ENCODE data around the gene SLC6A6.
"Not testable (repeated sequence)": the region's sequence is repeated elsewhere in the genome, so short reads cannot be mapped to it uniquely, and the experiment has no call there.

Gene SLC6A6

DNA sequence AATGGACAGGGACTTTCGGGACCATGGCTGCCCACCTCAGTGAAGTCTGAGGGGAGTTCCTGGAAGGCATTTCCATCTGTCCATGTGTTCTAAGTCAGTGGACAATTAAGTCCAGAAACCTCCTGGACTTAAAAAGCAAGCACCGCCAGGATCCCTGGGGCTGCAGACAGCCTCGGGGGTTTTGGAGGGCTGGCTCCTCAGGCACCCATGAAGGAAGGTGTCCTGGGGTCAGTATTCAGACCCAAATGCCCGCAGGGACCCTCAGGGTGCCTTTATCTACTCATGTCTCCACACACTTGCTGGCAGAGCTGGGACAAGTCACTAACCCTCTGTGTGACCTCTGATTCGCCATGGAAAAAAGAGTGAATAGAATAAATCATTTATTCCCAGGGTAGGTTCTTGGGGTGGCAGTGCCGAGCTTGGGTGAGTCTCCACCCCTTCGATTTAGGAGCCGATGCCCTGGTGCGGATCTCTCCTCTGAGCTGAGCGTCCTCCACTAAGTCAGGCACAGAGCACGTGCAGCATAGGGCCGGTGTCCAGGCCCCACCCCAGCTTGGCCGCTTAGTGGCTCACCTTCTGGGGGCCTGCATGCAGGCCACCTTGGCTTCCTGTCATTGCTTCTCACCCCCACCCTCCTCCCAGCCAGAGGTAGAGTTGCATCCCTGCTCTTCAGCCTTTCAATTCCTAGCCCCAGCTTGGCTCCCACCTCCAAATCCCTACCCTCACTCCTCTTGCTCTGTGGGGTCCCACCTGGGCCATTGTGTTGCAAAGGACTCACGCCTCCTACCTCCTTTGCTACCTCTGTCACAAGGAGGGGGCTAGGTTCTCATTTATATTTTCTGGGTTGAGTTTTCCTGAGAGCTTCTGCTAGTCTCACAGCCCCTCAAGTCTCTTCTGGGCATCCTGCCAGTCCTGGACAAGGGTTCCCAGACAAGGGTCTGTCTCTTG lies 19.9 kb downstream of the SLC6A6 start:
- no peak for FAIRE-seq

DNA sequence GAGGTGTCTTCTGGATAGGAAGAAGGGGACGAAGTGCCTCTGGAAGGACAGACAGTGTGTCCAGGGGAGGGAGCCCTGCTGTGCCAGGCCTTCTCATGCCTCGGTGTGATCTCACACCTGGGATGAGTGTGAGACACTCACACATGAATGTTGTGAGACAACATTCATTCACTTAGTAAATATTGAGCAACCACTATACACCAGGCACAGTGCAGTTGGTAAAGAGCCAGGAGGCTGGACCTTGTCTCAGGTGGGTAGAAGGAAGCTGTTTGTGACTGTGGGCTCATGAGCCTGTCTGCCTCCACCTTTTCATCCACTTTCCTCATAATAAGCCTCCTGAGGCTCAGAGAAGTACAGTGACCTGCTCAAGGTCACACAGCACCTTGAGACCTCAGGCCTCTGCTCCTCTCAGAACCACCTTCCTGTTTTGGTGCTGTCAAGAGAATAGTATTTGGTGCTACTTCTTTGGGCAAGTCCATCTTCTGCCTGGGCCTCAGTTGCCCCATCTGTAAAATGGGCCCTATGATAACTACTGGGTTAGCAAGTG lies 20.9 kb downstream of the SLC6A6 start:
- no peak for FAIRE-seq

DNA sequence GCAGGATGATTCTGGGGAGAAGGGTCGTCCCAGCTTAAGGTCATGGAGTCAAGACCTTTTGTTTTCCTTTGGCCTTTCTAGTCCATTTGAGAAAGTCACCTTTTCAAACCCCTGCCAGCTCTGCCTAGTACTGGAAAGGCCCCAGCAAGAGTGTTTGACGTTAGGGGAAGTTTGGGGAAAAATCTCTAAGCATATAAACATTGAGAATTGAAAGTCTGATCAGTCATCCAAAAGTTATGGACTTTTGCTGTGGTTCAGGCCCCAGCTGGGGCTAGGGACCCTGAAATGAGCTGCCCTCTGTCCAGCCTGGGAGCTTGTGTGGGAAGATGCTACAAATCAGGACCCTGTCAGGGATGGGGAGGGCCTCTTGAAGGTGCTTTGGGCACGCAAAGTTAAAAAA lies 21.6 kb downstream of the SLC6A6 start:
- FAIRE-seq, result no peak

DNA sequence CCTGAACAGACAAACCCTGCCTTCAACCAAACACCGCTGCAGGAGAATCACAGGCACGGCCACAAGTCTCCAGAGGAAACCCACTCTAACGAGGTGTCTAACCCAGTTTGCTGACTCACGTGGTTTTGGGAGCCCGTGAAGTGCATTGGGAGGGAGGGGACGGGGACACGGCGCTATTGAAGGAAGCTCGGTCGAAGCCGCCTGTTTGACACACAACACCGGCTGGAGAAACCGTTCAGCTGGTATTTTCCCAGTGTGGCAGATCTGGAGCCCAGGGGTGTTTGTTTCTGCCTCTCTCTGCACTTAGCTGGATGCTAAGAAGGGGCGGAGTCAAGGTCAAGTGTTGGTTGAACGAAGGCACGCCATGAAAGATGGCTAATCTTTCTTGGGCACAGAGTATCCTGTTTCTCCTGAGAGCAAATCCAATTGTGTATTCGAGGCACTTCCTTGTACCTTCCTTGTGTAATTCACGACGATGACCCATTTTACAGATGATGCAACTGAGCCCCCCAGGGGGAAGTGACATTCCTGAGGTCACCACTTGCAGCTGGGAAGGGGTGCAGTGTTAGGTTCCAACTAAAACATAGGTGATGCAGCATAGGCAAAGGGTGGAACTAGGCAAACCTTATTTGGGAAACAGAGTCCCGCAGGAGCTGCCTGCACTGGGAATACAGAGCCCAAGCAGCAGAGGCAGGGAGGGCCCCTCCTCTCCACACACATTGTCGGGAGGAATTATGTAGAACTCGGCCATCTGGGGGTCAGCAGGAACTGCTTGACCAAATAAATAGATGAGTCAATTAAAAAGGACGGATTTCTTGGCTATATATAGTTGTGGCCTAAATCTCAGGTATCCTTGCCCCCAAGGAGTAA lies 22.5 kb downstream of the SLC6A6 start:
- FAIRE-seq, result no peak

DNA sequence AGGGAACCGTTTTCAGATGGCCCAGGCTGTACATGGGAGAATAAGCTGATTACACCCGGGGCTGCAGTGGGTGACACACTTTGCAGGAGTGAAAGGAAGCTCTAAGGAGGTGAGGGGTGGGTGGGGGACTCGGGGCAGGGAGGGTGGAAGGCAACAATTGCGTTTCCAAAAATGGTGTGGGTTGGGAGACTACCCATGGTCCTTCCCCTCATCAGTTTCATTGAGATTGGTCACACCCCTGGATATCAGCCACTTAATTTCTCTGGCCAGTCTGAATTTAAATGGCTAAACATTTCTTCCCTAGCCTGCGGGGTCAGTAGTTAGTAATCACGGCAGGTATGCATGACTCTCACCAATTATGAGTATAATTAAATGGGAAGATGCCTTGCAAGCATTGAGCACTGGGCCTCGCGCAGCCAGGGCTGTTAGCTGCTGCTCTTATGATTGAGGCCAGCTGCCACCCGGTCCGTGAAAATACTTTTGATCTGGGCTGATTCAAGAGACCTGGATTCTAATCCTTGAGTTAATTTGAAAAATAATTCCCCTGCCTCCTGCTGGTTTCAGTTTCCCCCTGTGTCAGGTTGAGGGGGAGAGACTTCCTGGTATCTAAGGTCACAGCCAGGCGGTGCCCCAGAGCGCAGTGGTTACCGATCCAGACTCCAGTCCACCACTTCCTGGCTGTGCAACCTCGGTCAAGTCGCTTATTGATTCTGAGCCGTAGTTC lies 23.3 kb downstream of the SLC6A6 start:
- FAIRE-seq, result no peak

DNA sequence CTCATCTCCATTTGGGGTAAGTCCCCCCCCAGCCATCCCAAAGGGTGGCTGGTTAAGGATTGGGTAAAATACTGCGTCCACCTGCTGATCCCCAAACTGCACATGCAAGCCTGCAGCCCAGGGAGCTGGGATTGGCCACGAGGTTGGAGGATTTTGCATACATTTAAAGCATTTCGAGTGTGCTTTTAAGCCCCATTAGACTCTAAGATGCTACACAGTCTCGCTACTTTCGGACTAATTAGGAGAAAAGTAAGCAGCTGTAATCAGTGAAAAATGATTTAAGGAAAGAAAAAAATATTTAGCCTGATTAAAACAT lies 23.9 kb downstream of the SLC6A6 start:
- no peak for FAIRE-seq

DNA sequence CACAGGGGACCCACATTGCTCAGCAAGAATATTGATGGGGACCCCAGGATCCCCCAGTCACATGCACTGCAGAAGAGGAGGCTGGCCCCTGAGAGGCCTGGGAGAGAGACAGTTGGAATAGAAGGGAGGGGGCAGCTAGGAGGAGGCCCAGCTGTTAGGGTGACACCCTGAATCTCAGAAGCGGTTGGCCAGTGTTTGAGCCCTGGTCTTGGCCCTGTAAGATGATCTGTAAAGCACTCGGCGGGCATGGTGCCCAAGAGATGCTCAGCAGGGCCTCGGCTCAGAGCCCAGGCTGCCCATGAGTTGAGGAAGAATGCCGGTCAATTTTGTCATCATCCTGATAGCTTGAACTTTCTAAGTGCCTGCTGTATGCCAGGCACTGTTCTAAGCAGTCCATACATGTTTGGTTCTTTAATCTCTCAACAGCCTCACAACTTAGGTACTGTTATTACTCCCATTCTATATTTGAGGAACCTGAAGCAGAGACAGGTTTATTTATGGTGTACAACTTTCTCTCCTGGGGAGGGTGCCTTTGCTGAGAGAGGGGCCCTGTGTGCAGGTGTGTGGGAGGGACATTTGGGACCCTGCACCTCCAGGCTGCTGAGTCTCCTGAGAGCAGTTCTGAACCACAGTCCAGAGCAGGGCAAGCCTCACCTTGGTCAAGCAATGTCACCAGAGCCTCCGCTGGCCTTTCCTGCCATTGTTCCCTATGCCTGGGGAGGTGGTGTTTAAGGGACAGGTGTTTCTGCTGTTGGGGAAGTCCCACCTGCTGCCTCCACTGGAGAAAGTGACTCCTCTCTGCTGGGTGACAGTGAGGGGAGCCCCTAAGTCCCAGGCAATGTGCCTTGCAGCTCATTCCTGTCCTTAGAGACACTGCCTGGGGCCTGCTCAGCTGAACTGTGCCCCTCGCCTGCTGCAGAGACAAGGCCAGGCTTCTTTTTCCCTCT lies 26.0 kb downstream of the SLC6A6 start:
- FAIRE-seq, result no peak

DNA sequence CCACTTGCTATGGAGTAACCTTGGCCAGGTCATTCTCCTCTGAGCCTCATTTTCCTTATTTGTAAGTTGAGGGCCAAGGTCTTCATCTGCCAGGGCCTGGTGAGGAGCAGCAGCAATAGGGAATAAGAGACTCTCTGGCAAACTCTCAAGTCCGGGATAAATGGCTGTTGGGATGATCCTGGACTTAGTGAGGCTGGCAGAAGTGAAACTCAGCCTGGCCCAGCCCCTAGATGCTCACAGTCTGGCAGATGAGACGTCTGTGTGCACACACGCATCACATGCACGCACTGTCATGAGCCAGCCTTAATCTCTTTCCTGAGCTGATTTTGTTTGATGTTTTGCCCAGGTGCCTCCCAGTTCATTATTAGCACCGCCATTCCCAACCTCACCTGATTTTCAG lies 26.8 kb downstream of the SLC6A6 start:
- FAIRE-seq, result no peak

DNA sequence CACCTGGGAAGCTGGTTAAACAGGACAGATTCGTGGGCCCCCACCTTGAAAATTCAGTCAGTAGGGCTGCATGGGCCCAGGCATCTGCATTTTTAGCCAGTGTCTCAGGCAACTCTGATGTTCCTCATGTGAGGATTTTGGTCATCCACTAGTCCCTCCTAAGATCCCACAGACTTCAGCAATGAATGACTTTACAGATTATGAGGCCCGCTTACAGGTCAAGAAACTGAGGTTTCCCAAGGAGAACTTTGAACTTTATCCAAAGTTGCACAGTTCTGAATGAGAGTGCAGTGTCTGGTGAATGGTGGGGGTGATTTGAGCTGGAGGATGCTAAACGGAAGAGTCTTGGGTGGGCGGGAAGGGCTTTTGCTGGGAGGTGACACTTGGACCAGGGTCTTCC lies 27.2 kb downstream of the SLC6A6 start:
- no peak for FAIRE-seq

DNA sequence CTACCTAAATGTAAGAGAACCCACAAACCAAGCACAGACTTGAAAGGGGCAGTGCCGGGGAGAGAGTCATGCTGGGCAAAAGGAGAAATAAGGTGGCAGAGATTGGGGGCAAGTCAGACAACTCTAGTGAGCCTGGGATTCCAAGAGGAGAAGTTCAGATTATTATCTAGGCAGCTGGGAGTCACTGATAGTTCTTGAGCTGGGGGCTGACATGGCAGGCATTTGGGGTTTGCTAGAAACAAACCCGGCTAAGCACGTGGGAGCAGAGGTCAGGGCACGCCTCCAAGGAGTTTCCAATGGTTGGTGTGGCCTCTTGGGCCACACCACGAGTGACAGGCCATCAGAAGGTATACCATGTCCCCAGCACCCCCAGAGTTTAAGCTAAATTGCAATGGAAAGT lies 27.6 kb downstream of the SLC6A6 start:
- no peak for FAIRE-seq

DNA sequence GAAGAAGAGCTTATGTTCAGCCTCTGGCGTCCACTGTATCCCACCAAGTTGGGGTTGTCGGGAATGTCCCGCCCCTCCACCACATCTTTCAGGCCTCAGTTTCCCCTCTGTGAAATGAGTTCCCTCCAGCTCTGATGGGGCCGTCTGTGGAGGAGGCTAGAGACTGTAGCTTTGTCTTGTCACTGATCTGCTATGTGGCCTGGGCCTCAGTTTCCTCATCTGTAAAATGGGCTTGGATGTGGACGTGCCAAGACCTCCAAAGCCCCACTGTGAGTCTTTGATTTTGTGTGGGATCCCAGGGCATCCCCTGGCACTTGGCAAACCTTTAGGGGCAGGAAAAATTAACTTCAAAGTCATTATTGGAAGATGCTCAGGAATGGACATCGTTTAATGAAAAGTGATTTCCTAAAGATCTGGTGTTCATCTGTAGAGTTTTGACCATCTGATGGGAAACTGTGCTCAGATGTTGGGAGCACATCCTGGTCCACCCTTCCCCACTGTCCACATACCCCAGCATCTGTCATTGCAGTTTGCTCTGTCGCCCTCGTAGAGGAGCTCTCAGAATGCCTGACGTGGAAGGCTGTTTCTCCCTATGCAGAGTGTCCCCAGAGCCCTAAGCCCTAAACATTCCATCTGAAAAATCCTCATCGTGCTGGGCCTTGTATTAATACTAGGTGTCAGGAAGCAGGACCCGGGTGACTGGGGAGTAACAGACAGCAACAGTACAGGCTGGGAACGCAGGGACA lies 28.5 kb downstream of the SLC6A6 start:
- no peak for FAIRE-seq

DNA sequence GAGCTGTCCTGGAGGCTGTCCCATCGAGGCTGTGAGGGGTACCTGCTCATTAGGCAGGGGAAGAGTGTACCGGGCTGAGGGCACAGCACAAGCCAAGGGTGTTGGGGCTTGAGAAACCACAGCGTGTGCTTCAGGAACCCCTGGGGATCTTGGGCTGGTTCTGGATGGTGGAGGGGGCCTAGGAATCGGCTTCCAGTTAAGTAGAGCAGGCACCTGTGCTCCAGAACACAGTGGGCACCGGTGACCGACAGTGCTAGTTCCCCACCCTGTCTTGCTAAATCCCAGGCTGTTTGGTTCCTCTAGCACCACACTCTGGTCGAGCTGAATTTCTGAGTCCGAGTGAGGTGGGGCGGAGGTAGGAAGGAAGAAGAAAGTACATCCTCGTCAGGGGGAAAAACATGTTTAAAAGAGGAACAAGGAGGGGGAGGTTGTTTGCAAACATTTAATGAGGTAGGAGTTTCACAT lies 29.1 kb downstream of the SLC6A6 start:
- FAIRE-seq, result no peak

DNA sequence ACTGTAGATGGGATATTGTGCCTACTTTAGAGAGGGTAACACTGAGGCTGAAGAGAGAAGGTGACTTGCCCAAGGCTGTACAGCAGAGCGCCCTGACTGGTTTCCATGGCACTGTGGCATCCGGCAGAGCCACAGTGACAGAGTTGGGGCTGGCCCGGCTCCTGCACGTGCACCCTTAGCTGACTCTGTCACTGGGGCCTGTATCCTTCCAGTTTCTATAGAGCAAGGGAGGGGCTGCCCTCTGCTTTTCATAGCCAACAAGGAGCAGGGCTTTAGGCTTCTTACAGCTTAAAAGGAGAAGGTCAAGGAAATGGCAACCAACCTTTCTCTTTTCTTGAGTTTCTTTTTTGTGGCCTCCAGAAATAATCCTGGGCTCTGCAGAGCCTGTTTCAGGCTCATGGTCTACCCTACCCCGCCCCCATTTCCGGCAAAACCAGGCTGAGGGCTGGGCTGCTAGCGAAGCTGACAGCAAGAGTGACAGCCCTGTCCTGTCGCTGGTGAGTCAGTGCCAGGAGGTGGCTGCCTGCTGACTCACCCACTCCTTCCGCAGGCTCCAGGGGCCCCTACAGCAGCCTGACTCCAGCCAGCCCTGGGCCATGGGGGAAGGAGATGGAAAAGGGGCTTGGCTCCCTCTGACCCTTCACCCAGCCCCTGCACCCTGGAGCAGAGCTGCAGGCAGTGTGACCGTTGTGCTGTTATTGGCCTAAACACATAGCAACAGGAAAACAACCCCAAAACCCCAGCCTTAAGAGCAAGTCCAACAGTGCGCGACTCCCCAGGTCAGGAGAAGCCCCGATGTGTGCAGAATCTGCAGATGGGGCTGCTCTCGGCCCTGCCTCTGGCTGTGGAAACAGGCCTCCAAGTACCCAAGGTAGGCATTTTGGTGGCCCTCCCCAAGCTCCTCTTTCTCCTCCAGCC lies 29.8 kb downstream of the SLC6A6 start:
- FAIRE-seq, result no peak

DNA sequence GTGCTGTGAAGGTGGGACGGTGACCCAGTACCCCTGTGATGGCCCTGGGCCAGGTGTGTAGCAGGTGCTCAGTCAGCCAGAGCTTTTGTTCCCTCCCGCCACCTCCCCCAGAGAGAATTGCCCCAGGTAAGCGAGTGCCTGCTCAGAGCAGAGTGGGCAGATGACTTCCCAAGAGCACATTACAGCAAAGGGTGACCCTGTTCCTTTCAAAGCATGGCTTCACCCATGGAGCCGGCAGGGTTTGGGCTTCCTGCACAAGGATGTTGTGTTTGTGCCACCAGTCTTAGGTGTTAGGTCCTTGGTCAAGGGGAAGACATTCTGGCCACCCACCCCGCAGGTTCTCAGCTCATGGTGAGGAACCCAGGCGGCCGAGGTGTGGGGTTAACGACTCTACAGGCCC lies 30.7 kb downstream of the SLC6A6 start:
- no peak for FAIRE-seq

DNA sequence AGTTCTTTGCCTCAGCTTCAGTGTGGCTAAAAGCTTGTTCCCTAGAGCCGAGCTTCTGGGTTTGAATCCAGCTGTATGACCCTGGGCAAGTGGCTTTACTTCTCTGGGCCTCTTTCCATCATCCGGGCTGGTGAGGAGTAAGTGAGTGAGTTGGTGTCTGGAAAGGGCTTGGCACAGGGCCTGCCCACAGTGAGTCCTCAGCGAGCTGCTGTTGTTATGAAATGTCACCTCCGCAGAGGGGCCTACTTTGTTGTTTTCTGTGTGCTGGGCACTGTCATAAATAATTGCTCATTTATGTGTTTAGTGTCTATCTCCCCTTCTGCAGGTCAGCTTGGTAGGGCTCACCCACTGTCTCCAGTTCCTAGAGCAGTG lies 31.7 kb downstream of the SLC6A6 start:
- no peak for FAIRE-seq

DNA sequence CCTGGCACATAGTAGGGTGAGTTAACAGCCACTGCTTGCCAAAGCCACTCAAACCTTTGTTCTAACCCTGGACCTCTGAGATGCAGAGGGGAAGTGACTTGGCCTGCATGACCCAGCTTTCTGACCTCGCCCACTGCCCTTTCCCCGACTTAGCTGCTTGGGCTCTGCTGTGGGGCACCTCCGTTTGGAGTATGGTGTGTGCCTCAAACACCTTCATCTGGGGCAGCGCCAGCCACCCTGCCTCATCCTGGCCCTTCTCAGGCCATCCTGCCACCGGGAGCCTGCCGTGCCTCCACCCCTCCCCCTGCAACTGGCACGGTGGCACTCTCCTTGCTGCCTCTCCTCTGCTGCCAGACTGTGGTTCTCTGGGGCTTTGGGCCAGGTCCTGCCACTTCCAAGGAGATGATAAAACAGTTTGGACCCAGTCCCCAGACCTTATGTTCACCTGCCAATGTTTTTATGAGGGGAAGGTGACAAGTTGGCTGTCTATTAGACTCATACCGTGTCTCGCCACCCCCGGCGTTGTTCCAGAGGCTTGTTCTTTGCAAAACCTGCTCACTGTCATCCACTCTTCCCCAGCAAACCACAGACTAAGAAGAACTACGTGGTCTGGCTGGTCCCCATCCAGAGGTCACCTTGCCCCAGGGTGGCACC lies 32.2 kb downstream of the SLC6A6 start:
- no peak for FAIRE-seq

DNA sequence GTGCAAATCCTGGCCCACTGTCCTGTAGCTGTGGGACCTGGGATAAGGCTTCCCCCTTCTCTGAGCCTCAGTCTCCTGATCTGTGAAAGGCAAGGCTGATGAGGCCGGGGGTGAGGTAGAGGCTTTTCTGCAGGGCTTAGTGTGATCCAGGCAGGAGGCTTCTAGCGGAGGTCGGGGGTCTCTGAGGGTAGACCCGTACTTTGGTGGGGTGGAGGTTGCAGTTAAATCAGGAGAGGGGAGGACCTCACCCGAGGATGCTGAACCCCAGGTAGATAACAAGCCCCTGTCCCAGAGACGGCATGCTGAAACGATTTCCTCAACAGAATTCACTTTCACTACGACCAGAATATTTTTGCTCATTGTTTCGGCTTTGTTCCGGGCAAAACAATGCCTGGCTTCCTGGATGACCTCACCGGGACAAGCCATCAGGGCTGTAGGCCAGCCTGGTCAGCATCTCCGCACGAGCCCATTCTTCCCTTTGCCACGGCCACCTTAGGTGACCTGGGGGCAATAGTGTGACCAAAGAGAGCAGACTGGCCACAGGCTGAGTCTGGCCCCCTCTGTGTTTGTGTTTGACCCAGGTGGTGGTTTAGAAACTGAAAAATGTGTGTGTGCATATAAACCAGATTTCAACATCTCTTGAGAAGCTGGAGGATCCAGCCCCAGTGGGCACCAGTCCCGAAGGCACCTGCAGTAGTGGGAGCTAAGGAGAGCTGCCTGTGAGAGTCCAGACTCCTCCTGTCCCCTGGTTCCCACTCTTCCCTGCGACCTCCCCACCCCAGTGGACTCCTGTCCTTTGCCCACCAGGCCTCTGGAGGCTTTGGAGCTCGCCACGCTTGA lies 33.0 kb downstream of the SLC6A6 start:
- FAIRE-seq, result no peak

DNA sequence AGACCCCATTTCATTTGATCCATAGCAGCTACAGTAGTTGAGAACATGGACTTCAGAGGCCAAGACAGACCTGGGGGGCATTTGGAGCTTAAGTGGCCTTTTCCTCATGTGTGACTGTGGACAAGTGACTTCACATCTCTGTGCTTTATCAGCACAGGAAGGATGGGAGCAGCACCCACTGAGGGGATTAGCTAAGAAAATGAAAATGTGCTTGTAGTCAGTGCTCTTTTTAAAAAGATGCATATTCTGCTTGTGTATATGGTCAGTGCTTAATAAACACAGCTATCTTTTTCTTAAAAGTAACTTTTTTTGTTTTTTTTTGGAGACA lies 34.5 kb downstream of the SLC6A6 start:
- FAIRE-seq, result no peak

DNA sequence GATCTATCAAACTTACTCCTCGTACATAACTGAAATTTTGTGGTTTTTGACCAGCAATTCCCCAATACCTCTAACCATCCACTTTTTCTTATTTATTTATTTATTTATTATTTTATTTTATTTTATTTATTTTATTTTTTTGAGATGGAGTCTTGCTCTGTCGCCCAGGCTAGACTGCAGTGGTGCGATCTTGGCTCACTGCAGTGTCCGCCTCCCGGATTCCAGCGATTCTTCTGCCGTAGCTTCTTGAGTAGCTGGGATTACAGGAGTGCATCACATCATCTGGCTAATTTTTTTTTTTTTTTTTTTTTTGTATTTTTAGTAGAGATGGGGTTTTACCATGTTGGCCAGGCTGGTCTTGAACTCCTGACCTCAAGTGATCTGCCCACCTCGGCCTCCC lies 35.3 kb downstream of the SLC6A6 start:
- not testable (repeated sequence) for FAIRE-seq
